Dendritic cell treated with granulocyte-macrophage colony-stimulating factor and Interleukin-4, amounts not matched to agents 40 ng/mL and 50 ng/mL, for 4 days (primary cell): Measurements from ENCODE around the gene ULK3.
A peak's percentile ranks its signal among the peaks of the same experiment; 100 is the strongest.

Experiments
- H3K27ac Mint-ChIP-seq: one replicate; pipeline ENCODE4 v1.8.0; 2022; ENCODE audit warnings: mild to moderate bottlenecking, mixed read lengths
- H3K27me3 Mint-ChIP-seq: one replicate; pipeline ENCODE4 v1.8.0; 2022; ENCODE audit warnings: mild to moderate bottlenecking, mixed read lengths
- H3K36me3 Mint-ChIP-seq: one replicate; pipeline ENCODE4 v1.8.0; 2022; ENCODE audit warnings: low read depth, mixed read lengths
- H3K4me1 Mint-ChIP-seq: one replicate; pipeline ENCODE4 v1.8.0; 2022; ENCODE audit warnings: low read depth, mixed read lengths
- H3K4me3 Mint-ChIP-seq: one replicate; pipeline ENCODE4 v1.8.0; 2022; ENCODE audit warnings: mild to moderate bottlenecking, moderate library complexity, mixed read lengths
- H3K9me3 Mint-ChIP-seq: one replicate; pipeline ENCODE4 v1.8.0; 2022; ENCODE audit warnings: mixed read lengths
- intact Hi-C: fragments of 100-400 bp; cut with micrococcal nuclease; formaldehyde crosslinking; loops from one replicate; pipeline ENCODE4 v1.15.0; 2022

The ULK3 gene

DNA sequence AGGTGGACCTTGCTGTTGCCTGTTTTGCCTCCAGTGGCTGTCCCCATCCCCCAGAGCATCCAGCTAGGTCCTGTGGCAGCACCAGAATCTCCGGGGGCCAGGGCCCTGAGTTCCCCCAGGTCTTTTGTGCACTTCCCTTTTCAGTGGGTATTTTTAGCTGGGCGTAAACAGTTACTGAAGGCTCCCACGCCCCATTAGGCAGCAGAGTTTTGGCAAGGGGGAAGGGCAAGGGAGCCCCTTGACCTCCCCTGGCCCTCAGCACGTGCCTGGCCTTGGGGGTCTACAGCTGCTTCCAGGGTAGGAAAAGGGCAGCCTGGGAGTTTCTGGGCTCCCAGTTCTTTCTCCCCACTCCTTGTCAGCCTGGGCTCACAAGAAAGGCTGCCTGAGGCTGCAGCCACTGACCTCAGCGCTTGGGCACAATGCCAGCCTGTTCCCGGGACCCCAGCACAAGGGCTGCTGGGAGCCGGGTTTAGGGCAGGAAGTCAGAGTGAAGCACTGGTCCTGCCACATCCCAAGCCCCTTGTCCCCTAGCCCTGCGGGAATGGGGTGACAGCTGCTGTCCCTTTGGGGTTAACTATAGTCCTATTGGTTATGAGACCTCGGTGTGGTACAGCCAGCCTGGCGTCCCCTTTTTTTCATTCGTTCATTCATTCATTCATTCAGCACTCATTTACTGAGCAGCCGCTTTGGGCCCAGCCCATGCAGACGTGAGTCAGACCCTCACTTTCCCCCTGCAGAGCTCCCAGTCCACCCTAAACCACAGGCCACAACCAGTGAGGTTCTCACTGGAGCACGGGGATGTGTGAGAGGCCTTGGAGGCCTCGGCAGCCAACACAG, 52.7 kb downstream of the ULK3 start:
- H3K4me3 Mint-ChIP-seq: peak overlapping the region; percentile 97
- H3K9me3 Mint-ChIP-seq: no peaks in the 10 kb centered on the region
- H3K4me1 Mint-ChIP-seq: peaks cover 93% of the 10 kb centered on the region
- H3K36me3 Mint-ChIP-seq: peaks cover 64% of the 10 kb centered on the region
- H3K27ac Mint-ChIP-seq: peak overlapping the region; percentile 93
- intact Hi-C loops: no loop called here
- H3K27me3 Mint-ChIP-seq: no peaks in the 10 kb centered on the region

DNA sequence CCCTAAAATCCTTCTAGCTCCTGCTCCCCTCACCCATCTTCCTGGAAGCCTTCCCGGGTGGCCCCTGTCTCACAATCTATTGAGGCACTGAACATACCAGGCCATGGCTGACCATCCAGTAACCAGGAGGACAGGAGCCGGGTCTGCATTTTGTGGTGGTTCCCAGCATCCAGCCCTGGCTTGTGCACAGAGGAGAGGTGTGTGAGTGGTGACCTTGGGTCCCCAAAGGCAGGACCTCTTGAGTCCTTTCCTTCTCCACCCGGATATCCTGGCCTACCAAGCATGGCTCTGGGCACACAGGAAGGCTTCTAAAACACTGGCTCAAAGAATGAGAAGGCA, 53.2 kb downstream of the ULK3 start:
- H3K27ac Mint-ChIP-seq: peak overlapping the region; percentile 93
- peaks cover 93% of the 10 kb centered on the region for H3K4me1 Mint-ChIP-seq
- intact Hi-C loops: loop anchor here (5.0 kb wide), 1 partner anchor 663 kb away; the partner anchor contains the start of gene SIN3A
- H3K4me3 Mint-ChIP-seq: peak overlapping the region; percentile 97
- no peaks in the 10 kb centered on the region for H3K27me3 Mint-ChIP-seq
- H3K36me3 Mint-ChIP-seq: peaks cover 64% of the 10 kb centered on the region
- no peaks in the 10 kb centered on the region for H3K9me3 Mint-ChIP-seq

DNA sequence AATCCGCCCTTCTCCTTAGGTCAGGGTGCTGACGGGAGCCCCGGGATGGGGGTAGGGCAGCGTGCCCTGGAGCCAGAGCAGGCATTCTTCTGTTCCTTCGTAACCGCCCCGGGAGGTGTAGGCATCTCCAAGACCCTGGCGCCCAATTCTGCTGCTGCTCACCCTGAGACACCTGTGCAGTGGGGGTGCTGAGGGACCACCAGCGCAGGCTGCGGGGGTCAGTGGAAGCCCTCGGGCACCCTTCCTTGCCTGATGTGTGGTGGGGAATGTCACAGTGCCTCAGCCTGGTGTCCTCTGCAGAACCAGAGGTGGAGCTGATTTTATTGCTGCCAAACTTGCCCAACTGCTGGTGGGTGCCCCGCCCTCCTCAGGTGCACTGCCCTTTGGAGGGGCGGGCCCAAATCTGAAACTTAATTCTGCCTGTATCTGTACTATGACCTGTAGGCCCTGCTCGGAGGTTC, 53.8 kb downstream of the ULK3 start:
- Mint-ChIP-seq H3K9me3 (no peaks in the 10 kb centered on the region), H3K4me3 (peak overlapping the region; percentile 97), H3K27ac (peak overlapping the region; percentile 93), H3K27me3 (no peaks in the 10 kb centered on the region), H3K36me3 (peaks cover 66% of the 10 kb centered on the region), H3K4me1 (peaks cover 93% of the 10 kb centered on the region)
- intact Hi-C loops: loop anchor here (5.0 kb wide), 1 partner anchor 663 kb away; the partner anchor contains the start of gene SIN3A

DNA sequence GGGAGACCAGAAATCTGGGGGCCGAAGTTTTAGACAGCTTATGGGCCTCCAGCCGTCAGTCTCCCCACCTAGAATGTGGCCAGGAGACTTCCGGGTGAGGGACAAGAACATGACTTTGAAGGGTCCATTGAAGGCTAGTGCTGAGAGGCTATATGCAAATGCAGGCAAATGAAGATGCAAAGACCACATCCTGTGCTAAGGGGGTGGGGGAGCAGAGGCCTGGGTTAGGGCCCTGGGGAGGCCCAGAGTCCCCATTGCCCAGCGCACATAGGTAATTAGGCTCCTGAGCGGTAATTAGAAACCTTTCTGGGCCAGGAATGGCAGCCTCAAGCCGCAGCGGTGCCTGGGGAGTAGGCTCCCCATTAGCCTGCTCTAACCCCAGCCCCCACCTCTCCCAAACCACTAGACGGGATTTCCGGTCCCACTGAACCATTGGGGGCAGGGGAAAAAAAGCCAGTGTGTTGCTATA, 54.2 kb downstream of the ULK3 start:
- H3K27ac Mint-ChIP-seq: peak overlapping the region; percentile 93

DNA sequence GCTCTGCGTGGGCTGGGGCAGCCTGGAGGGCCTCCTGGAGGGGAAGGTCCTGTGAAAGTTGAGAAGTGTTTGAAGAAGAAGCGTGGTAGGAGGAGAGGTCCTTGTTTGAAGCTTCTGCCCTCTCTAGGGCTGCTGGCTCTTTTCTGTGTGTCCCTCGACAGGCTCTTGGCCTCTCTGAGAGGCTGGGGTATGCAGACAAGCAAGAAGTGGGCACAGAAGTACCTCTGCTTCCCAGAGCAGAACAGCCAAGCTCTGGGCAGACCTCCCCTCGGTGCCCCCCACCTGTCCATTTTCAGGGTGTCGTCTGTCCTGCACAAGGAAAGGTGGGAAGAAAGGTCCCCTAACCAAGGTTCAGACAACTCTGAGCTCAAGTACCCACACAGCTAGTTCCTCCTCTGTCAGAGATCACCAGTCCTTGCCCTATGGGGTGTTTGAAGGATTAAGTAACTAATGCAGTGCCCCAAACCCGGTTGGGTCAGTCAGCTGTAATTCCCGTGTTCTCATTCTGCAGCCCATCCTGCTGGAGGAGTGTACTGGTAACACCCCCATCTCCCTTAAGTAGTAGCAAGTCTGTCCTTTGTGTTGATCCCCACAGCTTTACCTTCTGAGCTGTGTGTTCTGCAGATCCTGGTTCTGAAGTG, 54.8 kb downstream of the ULK3 start:
- peaks cover 97% of the 10 kb centered on the region for H3K4me1 Mint-ChIP-seq
- intact Hi-C loops: loop anchor here (5.0 kb wide), 1 partner anchor 664 kb away; the partner anchor contains the start of gene SIN3A
- no peaks in the 10 kb centered on the region for H3K27me3 Mint-ChIP-seq
- peak overlapping the region; percentile 97 for H3K4me3 Mint-ChIP-seq
- no peaks in the 10 kb centered on the region for H3K9me3 Mint-ChIP-seq
- H3K27ac Mint-ChIP-seq: peak overlapping the region; percentile 93
- H3K36me3 Mint-ChIP-seq: peaks cover 70% of the 10 kb centered on the region

More for the DNA sequence above, 54.2 kb downstream of the ULK3 start:
- Mint-ChIP-seq H3K4me1 (peaks cover 97% of the 10 kb centered on the region), H3K9me3 (no peaks in the 10 kb centered on the region), H3K27me3 (no peaks in the 10 kb centered on the region), H3K4me3 (peak overlapping the region; percentile 97), H3K36me3 (peaks cover 70% of the 10 kb centered on the region)
- intact Hi-C loops: loop anchor here (5.0 kb wide), 1 partner anchor 664 kb away; the partner anchor contains the start of gene SIN3A

DNA sequence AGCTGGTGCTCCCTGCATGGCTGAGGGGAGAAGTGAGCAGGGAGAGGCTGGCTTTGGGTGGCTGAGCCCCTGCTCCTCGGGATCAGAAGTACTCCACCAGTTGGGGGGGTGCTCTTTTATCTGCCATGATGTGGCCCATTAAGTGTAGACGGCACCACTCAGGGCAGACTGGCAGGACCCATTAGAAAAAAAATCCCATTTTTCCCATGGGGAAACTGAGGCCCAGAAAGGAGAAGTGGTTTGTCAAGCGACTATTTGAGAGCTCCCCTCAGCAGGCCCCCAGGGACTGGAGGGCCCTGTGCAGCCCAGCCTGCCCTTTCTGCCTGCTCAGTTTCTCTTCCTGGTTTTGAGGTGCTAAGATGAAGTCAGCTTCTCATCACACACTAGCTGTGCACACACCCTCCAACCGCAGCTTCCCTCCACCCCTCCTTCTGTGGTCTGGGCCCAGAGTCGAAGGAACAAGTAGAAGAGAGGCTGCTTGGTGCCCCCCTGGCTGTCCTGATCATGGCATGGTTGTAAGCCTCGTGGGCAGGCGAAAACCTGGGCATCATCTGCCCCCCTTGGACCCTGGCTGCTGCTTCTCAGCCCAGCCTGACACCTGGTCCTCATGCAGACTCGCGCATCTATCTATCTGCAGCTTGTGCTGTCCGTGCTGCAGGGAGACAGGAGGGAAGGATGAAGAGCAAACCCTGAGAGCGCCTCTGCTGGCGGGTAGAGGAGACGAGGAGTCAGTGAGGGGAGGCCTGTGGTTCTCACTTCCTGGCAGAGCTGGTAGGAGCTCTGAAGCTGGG, 55.5 kb downstream of the ULK3 start:
- Mint-ChIP-seq H3K27ac (peak overlapping the region; percentile 93), H3K4me3 (peak overlapping the region; percentile 97), H3K9me3 (no peaks in the 10 kb centered on the region), H3K4me1 (peaks cover 90% of the 10 kb centered on the region), H3K27me3 (no peaks in the 10 kb centered on the region), H3K36me3 (peaks cover 70% of the 10 kb centered on the region)
- intact Hi-C loops: loop anchor here (2.0 to 5.0 kb wide), 2 partner anchors 13 to 665 kb away; partner anchors contain the start of gene SIN3A

DNA sequence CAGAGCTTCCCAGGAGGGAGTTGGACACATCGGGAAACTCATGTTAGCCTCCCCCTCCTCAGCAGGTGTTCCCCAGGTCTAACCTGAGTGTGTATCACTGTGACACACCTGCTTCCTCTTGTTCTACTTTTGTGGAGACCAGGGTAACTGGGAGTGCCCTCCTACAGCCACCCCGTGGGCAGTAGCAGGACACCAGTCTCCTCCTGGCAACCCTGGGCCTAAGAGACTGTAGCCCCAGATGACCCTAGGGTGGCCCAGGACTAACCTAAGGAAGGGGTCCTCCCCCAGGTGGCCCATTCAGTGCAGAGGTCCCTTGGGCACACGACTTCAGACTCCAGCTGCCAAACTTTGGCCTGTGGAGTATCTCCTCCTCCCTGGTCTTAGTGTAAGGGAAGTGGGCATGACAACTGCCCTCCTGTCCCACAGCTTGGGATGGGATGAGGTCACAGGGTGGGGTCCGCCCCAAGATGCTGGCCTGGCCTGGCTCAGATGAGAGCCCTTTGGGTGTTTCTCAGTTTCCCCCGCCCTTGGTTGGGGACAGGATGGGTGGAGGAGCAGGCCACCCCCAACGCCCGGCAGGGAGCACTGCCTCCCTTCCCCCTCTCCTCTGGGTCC, 56.3 kb downstream of the ULK3 start:
- H3K9me3 Mint-ChIP-seq: no peaks in the 10 kb centered on the region
- peaks cover 63% of the 10 kb centered on the region for H3K36me3 Mint-ChIP-seq
- peak overlapping the region; percentile 93 for H3K27ac Mint-ChIP-seq
- peak overlapping the region; percentile 97 for H3K4me3 Mint-ChIP-seq
- H3K27me3 Mint-ChIP-seq: no peaks in the 10 kb centered on the region
- peaks cover 82% of the 10 kb centered on the region for H3K4me1 Mint-ChIP-seq
- intact Hi-C loops: loop anchor here (2.0 to 5.0 kb wide), 2 partner anchors 14 to 666 kb away; partner anchors contain the start of gene SIN3A
